Type B pancreatic cell (in vitro differentiated cells): ENCODE results near the gene ZDHHC22. TPM values are rescaled to one million over a fixed set of nuclear protein-coding genes. Genes with fewer than 3 reads are reported as not detected.
A peak's percentile ranks its signal among the peaks of the same experiment; 100 is the strongest.

Experiments used
- DNase-seq: peaks from one replicate; pipeline ENCODE4 v3.0.0; 2021; ENCODE audit warnings: mixed read lengths; ENCODE audit not compliant: unreplicated experiment; ENCODE audit errors: extremely low spot score
- H3K27ac Mint-ChIP-seq: 2 replicates; pipeline ENCODE4 v1.8.0; 2021; ENCODE audit warnings: mild to moderate bottlenecking, mixed read lengths
- H3K27me3 Mint-ChIP-seq: 2 replicates; pipeline ENCODE4 v1.8.0; 2021; ENCODE audit warnings: mixed read lengths
- H3K36me3 Mint-ChIP-seq: 2 replicates; pipeline ENCODE4 v1.8.0; 2021; ENCODE audit warnings: mixed read lengths
- H3K4me1 Mint-ChIP-seq: one replicate; pipeline ENCODE4 v1.8.0; 2021; ENCODE audit warnings: mixed read lengths; ENCODE audit not compliant: unreplicated experiment
- H3K4me3 Mint-ChIP-seq: 2 replicates; pipeline ENCODE4 v1.8.0; 2021; ENCODE audit warnings: mild to moderate bottlenecking, mixed read lengths
- H3K9me3 Mint-ChIP-seq: 2 replicates; pipeline ENCODE4 v1.8.0; 2021; ENCODE audit warnings: mixed read lengths
- total RNA-seq: library from RNA; stranded (reverse); gene quantifications from 2 replicates; pipeline ENCODE4 v1.2.1, GENCODE V29; 2021; ENCODE audit warnings: low replicate concordance
- TF ChIP-seq, protein P1 (sequence below): fragments of 200-600 bp; sonication (generic); conservative IDR thresholded peaks from 2 replicates; pipeline ENCODE4 v1.5.0; 2021; ENCODE audit warnings: antibody characterized with exemption, mild to moderate bottlenecking

The ZDHHC22 gene
- total RNA-seq, 1 donor from 2014 or later = 0.24 TPM

DNA sequence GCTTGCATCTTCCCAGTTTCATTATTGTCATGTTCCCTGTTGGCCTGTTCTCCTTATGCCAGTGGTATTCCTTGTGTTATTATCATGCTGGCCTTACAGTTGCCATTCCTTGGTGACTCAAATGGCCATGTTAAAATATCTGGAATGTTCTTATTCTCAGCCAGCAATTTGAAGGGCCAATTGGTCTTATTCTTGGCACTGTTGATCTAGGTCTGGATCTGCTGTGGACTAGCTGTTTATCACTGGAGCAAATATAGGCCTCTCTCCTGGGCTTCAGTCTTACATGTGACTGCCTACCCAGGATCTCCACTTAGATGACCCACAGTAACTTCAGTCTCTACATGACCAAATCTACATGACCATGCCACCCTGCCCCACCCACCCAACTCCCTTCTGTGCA, 38.1 kb downstream of the ZDHHC22 start:
- Mint-ChIP-seq H3K4me3 (no peak overlapping the region), H3K9me3 (no peaks in the 10 kb centered on the region), H3K27ac (no peak overlapping the region), H3K27me3 (no peaks in the 10 kb centered on the region), H3K4me1 (peaks cover 33% of the 10 kb centered on the region), H3K36me3 (peaks cover 13% of the 10 kb centered on the region)
- TF ChIP-seq, protein P1, sequence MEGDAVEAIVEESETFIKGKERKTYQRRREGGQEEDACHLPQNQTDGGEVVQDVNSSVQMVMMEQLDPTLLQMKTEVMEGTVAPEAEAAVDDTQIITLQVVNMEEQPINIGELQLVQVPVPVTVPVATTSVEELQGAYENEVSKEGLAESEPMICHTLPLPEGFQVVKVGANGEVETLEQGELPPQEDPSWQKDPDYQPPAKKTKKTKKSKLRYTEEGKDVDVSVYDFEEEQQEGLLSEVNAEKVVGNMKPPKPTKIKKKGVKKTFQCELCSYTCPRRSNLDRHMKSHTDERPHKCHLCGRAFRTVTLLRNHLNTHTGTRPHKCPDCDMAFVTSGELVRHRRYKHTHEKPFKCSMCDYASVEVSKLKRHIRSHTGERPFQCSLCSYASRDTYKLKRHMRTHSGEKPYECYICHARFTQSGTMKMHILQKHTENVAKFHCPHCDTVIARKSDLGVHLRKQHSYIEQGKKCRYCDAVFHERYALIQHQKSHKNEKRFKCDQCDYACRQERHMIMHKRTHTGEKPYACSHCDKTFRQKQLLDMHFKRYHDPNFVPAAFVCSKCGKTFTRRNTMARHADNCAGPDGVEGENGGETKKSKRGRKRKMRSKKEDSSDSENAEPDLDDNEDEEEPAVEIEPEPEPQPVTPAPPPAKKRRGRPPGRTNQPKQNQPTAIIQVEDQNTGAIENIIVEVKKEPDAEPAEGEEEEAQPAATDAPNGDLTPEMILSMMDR = no peak
- no peak for DNase-seq

DNA sequence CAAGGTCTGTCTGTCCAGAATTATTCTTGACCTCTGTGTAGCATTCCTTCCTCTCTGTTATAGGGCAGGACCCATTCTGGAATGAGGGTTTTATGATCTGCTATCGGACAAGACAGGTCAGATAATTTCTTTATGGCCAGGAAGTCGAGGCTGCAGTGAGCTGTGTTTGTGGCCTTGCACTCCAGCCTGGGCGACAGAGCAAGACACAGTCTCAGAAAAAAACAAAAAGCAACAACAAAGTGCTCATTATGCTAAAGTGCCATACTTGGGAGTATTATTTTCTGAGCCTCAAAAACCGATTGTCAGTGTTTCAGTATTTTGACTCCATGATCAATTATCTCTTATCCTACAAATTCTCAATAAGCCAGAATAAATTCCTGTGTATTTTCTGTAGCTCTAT, 39.4 kb downstream of the ZDHHC22 start:
- Mint-ChIP-seq H3K9me3 (no peaks in the 10 kb centered on the region), H3K4me3 (no peak overlapping the region), H3K27ac (no peak overlapping the region), H3K27me3 (no peaks in the 10 kb centered on the region), H3K4me1 (peaks cover 36% of the 10 kb centered on the region), H3K36me3 (peaks cover 6% of the 10 kb centered on the region)
- no peak for DNase-seq
- TF ChIP-seq, protein P1 = no peak

DNA sequence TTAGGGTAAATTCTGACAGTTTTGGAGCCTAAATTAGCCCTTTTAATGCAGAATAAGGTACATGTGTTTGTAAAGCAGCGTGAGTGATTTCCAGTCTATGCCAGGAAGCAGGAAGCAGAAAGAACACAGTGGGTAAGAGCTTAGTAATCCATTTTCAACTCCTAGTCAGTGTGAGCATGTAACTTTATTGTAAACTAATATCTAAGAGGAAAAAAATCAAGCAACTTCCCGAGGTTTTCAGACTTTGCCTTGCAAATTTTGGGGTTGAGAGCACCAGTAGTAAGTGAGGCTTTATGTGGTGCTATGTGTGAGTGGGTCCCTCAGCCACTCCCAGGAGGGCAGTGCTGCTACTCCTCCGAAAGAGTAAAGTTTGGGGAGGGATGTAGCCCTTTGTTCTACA, 40.6 kb downstream of the ZDHHC22 start:
- no peaks in the 10 kb centered on the region for H3K9me3 Mint-ChIP-seq
- TF ChIP-seq, protein P1 = no peak
- peaks cover 45% of the 10 kb centered on the region for H3K4me1 Mint-ChIP-seq
- no peak for DNase-seq
- H3K4me3 Mint-ChIP-seq = peak overlapping the region; percentile 65
- peak overlapping the region; percentile 51 for H3K27ac Mint-ChIP-seq
- peaks cover 6% of the 10 kb centered on the region for H3K36me3 Mint-ChIP-seq
- no peaks in the 10 kb centered on the region for H3K27me3 Mint-ChIP-seq

DNA sequence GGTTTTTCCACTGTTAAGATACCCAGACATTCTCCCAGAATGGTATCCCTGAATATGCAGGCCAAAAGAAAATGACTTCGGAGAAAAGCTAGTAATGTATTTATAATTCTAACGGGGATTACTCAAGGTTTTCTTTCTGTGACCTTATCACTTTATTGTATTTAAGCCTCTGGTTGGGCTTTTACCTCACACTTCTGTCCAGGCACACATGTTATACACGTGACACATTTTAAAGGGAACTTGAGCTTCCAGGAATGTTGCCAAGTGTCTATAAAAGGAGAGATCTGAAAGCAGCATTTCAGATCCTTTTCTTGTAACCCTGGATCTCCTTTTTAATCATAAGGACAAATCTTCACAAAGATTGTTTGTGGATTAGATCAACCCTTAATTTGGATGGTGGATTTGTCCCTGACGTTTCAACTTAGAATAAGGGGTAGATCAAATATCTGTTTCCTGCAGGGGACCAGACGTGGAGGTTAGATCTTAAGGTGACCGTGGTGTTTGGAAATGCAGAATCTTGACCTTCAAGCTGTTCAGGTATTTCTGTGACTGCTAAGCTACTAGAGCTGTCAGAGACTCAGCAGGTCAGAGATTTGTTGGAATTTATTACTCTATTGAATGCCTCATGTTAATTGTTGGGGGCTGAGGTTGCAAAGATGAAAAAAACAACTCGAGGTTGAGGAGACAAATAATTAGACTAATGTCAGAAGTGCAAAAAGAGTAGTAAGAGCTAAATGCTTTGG, 42.0 kb downstream of the ZDHHC22 start:
- Mint-ChIP-seq H3K36me3 (peaks cover 4% of the 10 kb centered on the region), H3K27me3 (no peaks in the 10 kb centered on the region), H3K4me3 (peak overlapping the region; percentile 90), H3K27ac (peak overlapping the region; percentile 97), H3K4me1 (peaks cover 40% of the 10 kb centered on the region), H3K9me3 (no peaks in the 10 kb centered on the region)
- TF ChIP-seq, protein P1 = no peak
- DNase-seq = no peak

DNA sequence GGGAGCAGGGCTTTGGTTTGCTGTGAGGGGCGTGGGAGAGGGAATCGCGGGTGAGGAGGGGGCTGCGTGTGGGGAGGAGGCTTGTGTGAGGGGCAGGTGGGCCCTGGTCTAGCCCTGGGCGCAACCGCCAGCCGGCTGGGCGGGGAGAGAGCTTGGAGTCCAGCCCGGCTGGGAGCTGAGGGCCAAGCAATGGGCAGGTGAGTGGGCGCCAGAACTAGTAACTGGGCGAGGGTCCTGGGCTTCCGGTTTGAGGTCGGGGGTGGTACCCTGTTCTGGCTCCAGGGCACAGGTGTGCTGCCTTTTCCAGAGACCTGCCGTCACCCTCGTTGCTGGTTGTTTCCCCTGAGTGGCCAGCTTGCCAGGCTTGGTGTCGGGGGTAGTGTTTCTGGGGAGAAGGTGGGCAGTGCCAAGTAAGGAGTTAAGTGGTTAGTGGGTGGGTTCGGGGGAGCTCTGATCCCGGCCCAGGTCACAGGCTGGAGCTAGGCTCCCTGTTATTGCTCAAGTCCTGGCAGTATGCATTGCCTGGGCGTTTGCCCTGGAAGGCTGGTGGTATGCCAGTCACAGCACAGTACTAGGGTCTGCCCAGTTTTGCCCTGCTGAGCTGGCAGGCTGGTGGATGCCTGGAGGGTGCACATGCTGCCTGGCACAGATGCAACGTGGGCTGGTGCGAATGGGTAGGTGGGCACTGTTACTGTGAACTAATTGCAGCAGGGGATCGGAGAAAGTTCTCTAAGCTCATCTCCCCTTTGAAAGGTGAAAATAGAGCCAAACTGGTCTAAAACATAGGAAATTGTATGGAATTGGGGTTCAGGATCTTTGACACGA, 42.9 kb downstream of the ZDHHC22 start:
- Mint-ChIP-seq H3K27ac (peak overlapping the region; percentile 97), H3K9me3 (no peaks in the 10 kb centered on the region), H3K4me1 (peaks cover 38% of the 10 kb centered on the region), H3K4me3 (peak overlapping the region; percentile 90), H3K36me3 (no peaks in the 10 kb centered on the region), H3K27me3 (no peaks in the 10 kb centered on the region)
- peak; percentile 72 for DNase-seq
- TF ChIP-seq, protein P1 = no peak
